GM21447 (cell line): ENCODE results near the gene MAGED2.
"Not testable (repeated sequence)": the region's sequence is repeated elsewhere in the genome, so short reads cannot be mapped to it uniquely, and the experiment has no call there.

Experiments
- ATAC-seq: cut with Tn5 transposase; IDR thresholded peaks from one replicate; pipeline ENCODE4 v1.9.1; 2021; ENCODE audit not compliant: unreplicated experiment

The MAGED2 gene

GRCh38 chrX:54807524-54808108, at the start of gene MAGED2:
MAGED2 (plus strand) TSS chrX:54807745; CDS start chrX:54809332, 1,587 bp downstream.
- no peak for ATAC-seq

- no peak for ATAC-seq
These were observed 49.2 kb upstream of the MAGED2 start for GRCh38 chrX:54758114-54759055.

- ATAC-seq, result not testable (repeated sequence)
These were observed 33.0 kb upstream of the MAGED2 start for GRCh38 chrX:54774391-54775094.

GRCh38 chrX:54776061-54776460, 31.5 kb upstream of the MAGED2 start:
- ATAC-seq, result no peak

GRCh38 chrX:54776987-54777672, 30.4 kb upstream of the MAGED2 start:
- no peak for ATAC-seq

GRCh38 chrX:54785901-54786300, 21.6 kb upstream of the MAGED2 start:
- no peak for ATAC-seq

- no peak for ATAC-seq
These were observed 20.6 kb upstream of the MAGED2 start for GRCh38 chrX:54786967-54787366.

- ATAC-seq, result no peak
These were observed 19.1 kb upstream of the MAGED2 start for GRCh38 chrX:54788446-54788845.

GRCh38 chrX:54789405-54789804, 18.1 kb upstream of the MAGED2 start:
- ATAC-seq, result not testable (repeated sequence)

GRCh38 chrX:54794028-54794427, 13.5 kb upstream of the MAGED2 start:
- ATAC-seq, result no peak

GRCh38 chrX:54794795-54795194, 12.8 kb upstream of the MAGED2 start:
- no peak for ATAC-seq

GRCh38 chrX:54798137-54798536, 9.4 kb upstream of the MAGED2 start, which contains the start of gene ITIH6:
ITIH6 (minus strand) TSS chrX:54798255; CDS start chrX:54798210, 45 bp downstream.
- no peak for ATAC-seq

- no peak for ATAC-seq
These were observed 8.5 kb upstream of the MAGED2 start for GRCh38 chrX:54799046-54799445.

- peak; percentile 30 for ATAC-seq
These were observed 612 bp downstream of the MAGED2 start for GRCh38 chrX:54808109-54808604.

GRCh38 chrX:54808605-54809483, 1.3 kb downstream of the MAGED2 start:
- peak; percentile 86 for ATAC-seq

- ATAC-seq, result no peak
These were observed 3.0 kb downstream of the MAGED2 start for GRCh38 chrX:54810532-54810931.

GRCh38 chrX:54811301-54811885, 3.8 kb downstream of the MAGED2 start:
- ATAC-seq, result no peak

GRCh38 chrX:54812306-54812705, 4.8 kb downstream of the MAGED2 start:
- no peak for ATAC-seq

GRCh38 chrX:54817220-54817820, 9.8 kb downstream of the MAGED2 start:
- no peak for ATAC-seq
